Mucosa of descending colon (tissue), 3 donors: Measurements from ENCODE around the gene SASH1. TPM values are rescaled to one million over a fixed set of nuclear protein-coding genes. Genes with fewer than 3 reads are reported as not detected.
A peak's percentile ranks its signal among the peaks of the same experiment; 100 is the strongest.
"Not testable (repeated sequence)": the region's sequence is repeated elsewhere in the genome, so short reads cannot be mapped to it uniquely, and the experiment has no call there.

Experiments
- ATAC-seq: fragments of 200-7000 bp; cut with Tn5 transposase; one replicate; pipeline ENCODE4 v1.9.1; 2020; ENCODE audit warnings: mild to moderate bottlenecking, moderate library complexity
- DNase-seq, 3 donors: peaks; one replicate each; pipeline ENCODE4 v3.0.0-alpha.2; 2020
- H3K36me3 ChIP-seq: fragments of 200-600 bp; one replicate; pipeline ENCODE4 v1.8.0; 2021; ENCODE audit warnings: low read depth, mild to moderate bottlenecking
- H3K4me1 ChIP-seq: fragments of 200-600 bp; one replicate; pipeline ENCODE4 v1.8.0; 2021; ENCODE audit warnings: low read depth, mild to moderate bottlenecking
- H3K4me3 ChIP-seq: fragments of 200-600 bp; one replicate; pipeline ENCODE4 v1.8.0; 2021; ENCODE audit warnings: mild to moderate bottlenecking
- H3K9me3 ChIP-seq: fragments of 200-600 bp; one replicate; pipeline ENCODE4 v1.8.0; 2021; ENCODE audit warnings: mild to moderate bottlenecking
- CTCF ChIP-seq: fragments of 200-600 bp; IDR thresholded peaks from one replicate; pipeline ENCODE4 v1.8.0; 2022; ENCODE audit warnings: antibody characterized with exemption, mild to moderate bottlenecking
- intact Hi-C, 2 donors: fragments of 100-400 bp; cut with DNase I in 1 of 2; cut with micrococcal nuclease in 1 of 2; formaldehyde crosslinking; loops; one replicate each; pipeline versions ENCODE4 v1.11.0 to v1.11.1; 2022; cut with DNase I, micrococcal nuclease
- total RNA-seq, 3 donors: library from RNA; stranded (reverse); fragmentation: NEBNext Ultra II Directional in 2 of 3; extraction: Animal tissue kit (Norgen Biotek cat#: 25700) in 2 of 3; gene quantifications; one replicate each; pipeline versions ENCODE4 v1.2.1 to v1.2.4, GENCODE V29; 2021 to 2023
- donor health status: DM: no; HTN: no; CAD: no; lungs with moderate emphysema.
- donor health status: DM: no; HTN: no; CAD: no.
- donor health status: DM: no; HTN: yes; CAD: no.

The SASH1 gene
- total RNA-seq, 3 donors from 2014 or later = 20.5 to 47.3 (median 22.9) TPM

- ATAC-seq = peak; percentile 66
Observed at GRCh38 chr6:148374040-148374774, 31.6 kb downstream of the SASH1 start.

GRCh38 chr6:148375401-148375800 is 32.8 kb downstream of the SASH1 start:
- H3K36me3 ChIP-seq = no peaks in the 10 kb centered on the region
- H3K4me3 ChIP-seq = no peak overlapping the region
- no peaks in the 10 kb centered on the region for H3K9me3 ChIP-seq
- DNase-seq (no peak), ATAC-seq (no peak)
- intact Hi-C loops = no loop called here
- TF ChIP-seq CTCF = no peak
- H3K4me1 ChIP-seq = peaks cover 7% of the 10 kb centered on the region

More at GRCh38 chr6:148374040-148374774, 31.6 kb downstream of the SASH1 start:
- Histone ChIP-seq H3K4me3 (no peak overlapping the region), H3K4me1 (peaks cover 7% of the 10 kb centered on the region), H3K9me3 (no peaks in the 10 kb centered on the region), H3K36me3 (no peaks in the 10 kb centered on the region)
- DNase-seq = no peak
- no peak for TF ChIP-seq CTCF
- intact Hi-C loops = no loop called here

GRCh38 chr6:148379481-148379880 is 36.8 kb downstream of the SASH1 start:
- H3K36me3 ChIP-seq = no peaks in the 10 kb centered on the region
- TF ChIP-seq CTCF = no peak
- H3K9me3 ChIP-seq = no peaks in the 10 kb centered on the region
- no peak overlapping the region for H3K4me3 ChIP-seq
- no peaks in the 10 kb centered on the region for H3K4me1 ChIP-seq
- no peak for ATAC-seq
- intact Hi-C loops = no loop called here
- no peak for DNase-seq

GRCh38 chr6:148379966-148380713 is 37.5 kb downstream of the SASH1 start:
- no peak for TF ChIP-seq CTCF
- no peaks in the 10 kb centered on the region for H3K36me3 ChIP-seq
- H3K9me3 ChIP-seq = no peaks in the 10 kb centered on the region
- H3K4me3 ChIP-seq = no peak overlapping the region
- no peak for DNase-seq
- intact Hi-C loops = no loop called here
- H3K4me1 ChIP-seq = no peaks in the 10 kb centered on the region
- ATAC-seq = no peak

GRCh38 chr6:148382051-148382450 is 39.4 kb downstream of the SASH1 start:
- not testable (repeated sequence) for ATAC-seq, DNase-seq

GRCh38 chr6:148382861-148383260 is 40.2 kb downstream of the SASH1 start:
- DNase-seq (no peak), ATAC-seq (no peak)
- intact Hi-C loops = no loop called here
- H3K4me3 ChIP-seq = no peak overlapping the region
- H3K9me3 ChIP-seq = no peaks in the 10 kb centered on the region
- no peak for TF ChIP-seq CTCF
- no peaks in the 10 kb centered on the region for H3K4me1 ChIP-seq
- no peaks in the 10 kb centered on the region for H3K36me3 ChIP-seq

More at GRCh38 chr6:148382051-148382450, 39.4 kb downstream of the SASH1 start:
- intact Hi-C loops, H3K9me3 ChIP-seq, H3K4me3 ChIP-seq, H3K36me3 ChIP-seq, H3K4me1 ChIP-seq: not testable (repeated sequence)
